Progenitor cell of endocrine pancreas (in vitro differentiated cells): ENCODE results near the gene C1QTNF4. TPM values are rescaled to one million over a fixed set of nuclear protein-coding genes. Genes with fewer than 3 reads are reported as not detected.

ENCODE experiments used
- DNase-seq: peaks from one replicate; pipeline ENCODE4 v3.0.0; 2021; ENCODE audit warnings: low spot score; ENCODE audit not compliant: unreplicated experiment
- H3K27ac Mint-ChIP-seq: 2 replicates; pipeline ENCODE4 v1.8.0; 2021; ENCODE audit warnings: mild to moderate bottlenecking, moderate library complexity, mixed read lengths
- H3K27me3 Mint-ChIP-seq: 2 replicates; pipeline ENCODE4 v1.8.0; 2021; ENCODE audit warnings: mixed read lengths
- H3K36me3 Mint-ChIP-seq: 2 replicates; pipeline ENCODE4 v1.8.0; 2022; ENCODE audit warnings: mixed read lengths; ENCODE audit not compliant: insufficient read depth
- H3K4me1 Mint-ChIP-seq: 2 replicates; pipeline ENCODE4 v1.8.0; 2021; ENCODE audit warnings: low read depth, mixed read lengths
- H3K4me3 Mint-ChIP-seq: 2 replicates; pipeline ENCODE4 v1.8.0; 2021; ENCODE audit warnings: low read depth, mild to moderate bottlenecking, moderate library complexity, mixed read lengths
- H3K9me3 Mint-ChIP-seq: 2 replicates; pipeline ENCODE4 v1.8.0; 2021; ENCODE audit warnings: low read depth, mixed read lengths
- CTCF ChIP-seq: fragments of 200-600 bp; sonication (generic); IDR thresholded peaks from one replicate; pipeline ENCODE4 v1.5.0; 2021; ENCODE audit warnings: antibody characterized with exemption, mild to moderate bottlenecking; ENCODE audit not compliant: unreplicated experiment
- total RNA-seq: library from RNA; stranded (reverse); gene quantifications from 2 replicates; pipeline ENCODE4 v1.2.1, GENCODE V29; 2021

The C1QTNF4 gene
- total RNA-seq, 1 donor from 2014 or later: 2.5 TPM

- H3K36me3 Mint-ChIP-seq: peaks cover 12% of the 10 kb centered on the region
- H3K4me1 Mint-ChIP-seq: peaks cover 7% of the 10 kb centered on the region
- TF ChIP-seq CTCF: no peak
- no peaks in the 10 kb centered on the region for H3K27me3 Mint-ChIP-seq
- DNase-seq: no peak
- H3K27ac Mint-ChIP-seq: no peak overlapping the region
- H3K9me3 Mint-ChIP-seq: no peaks in the 10 kb centered on the region
- no peak overlapping the region for H3K4me3 Mint-ChIP-seq
Measured at GRCh38 chr11:47583844-47584243, 10.4 kb downstream of the C1QTNF4 start.

- Mint-ChIP-seq H3K27me3 (no peaks in the 10 kb centered on the region), H3K4me3 (peak within 1 kb of the TSS; percentile 100), H3K9me3 (no peaks in the 10 kb centered on the region), H3K36me3 (peaks cover 19% of the 10 kb centered on the region), H3K4me1 (peaks cover 16% of the 10 kb centered on the region), H3K27ac (peak within 1 kb of the TSS; percentile 99)
- peak; percentile 81 for DNase-seq
- TF ChIP-seq CTCF: no peak
Measured at GRCh38 chr11:47578524-47579494, 15.4 kb downstream of the C1QTNF4 start, which contains the start of the genes KBTBD4 and NDUFS3. KBTBD4 (minus strand) TSS chr11:47578970; CDS start chr11:47578951, 19 bp downstream. NDUFS3 (plus strand) TSS chr11:47579074; CDS start chr11:47579092, 18 bp downstream.

DNA sequence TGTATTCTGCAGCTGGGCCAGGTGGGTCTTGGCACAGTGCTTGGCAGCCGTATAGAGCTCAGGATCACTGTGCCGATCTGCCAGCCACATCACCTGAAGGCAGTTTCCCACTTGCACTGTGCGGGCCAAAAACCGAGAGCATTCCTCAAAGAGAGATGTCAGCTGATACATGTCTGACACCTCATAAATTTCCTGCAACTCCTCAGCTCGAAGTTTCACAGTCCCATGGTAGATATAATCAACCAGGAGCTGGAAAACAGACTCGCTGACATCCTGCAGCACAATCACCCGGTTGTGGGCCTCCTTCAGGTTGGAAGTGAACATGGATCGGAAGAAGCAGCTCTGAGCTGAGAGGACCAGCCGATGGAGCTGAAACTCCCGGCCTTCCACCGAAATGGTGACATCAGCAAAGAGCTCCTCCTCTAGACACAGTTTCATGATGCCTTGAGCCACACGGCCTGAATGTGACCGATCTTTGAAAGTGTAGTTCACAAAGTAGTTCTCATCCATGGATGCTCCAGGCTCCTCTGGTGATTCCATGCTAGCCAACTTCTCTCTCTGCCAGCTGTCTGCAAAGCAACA, 16.7 kb downstream of the C1QTNF4 start:
- Mint-ChIP-seq H3K4me1 (peaks cover 16% of the 10 kb centered on the region), H3K27me3 (no peaks in the 10 kb centered on the region), H3K9me3 (no peaks in the 10 kb centered on the region), H3K27ac (peak overlapping the region; percentile 99), H3K4me3 (peak overlapping the region; percentile 100), H3K36me3 (peaks cover 20% of the 10 kb centered on the region)
- TF ChIP-seq CTCF: no peak
- DNase-seq: no peak

DNA sequence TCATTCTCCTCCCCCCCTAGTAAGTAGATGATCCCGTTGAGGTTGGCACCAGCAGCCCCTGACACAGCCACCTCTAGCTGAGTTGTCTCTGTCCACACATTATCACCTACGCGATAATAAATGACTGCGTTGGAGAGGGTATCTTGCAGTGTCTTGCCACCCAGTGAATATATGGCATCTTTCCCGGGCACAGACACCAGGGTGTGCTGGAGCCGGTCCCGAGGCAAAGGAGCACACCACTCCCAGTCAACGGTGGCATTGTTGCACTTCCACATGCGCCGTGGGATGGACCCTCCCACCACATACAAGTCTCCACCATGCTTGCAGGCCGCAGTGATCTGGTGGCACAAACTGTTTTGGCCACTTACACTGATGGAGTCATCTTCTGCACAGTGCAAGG, 20.9 kb downstream of the C1QTNF4 start:
- Mint-ChIP-seq H3K4me1 (peaks cover 5% of the 10 kb centered on the region), H3K36me3 (peaks cover 20% of the 10 kb centered on the region), H3K4me3 (no peak overlapping the region), H3K27ac (no peak overlapping the region), H3K27me3 (no peaks in the 10 kb centered on the region), H3K9me3 (no peaks in the 10 kb centered on the region)
- no peak for DNase-seq
- TF ChIP-seq CTCF: no peak

GRCh38 chr11:47572715-47573255, 21.4 kb downstream of the C1QTNF4 start:
- TF ChIP-seq CTCF: no peak
- peaks cover 20% of the 10 kb centered on the region for H3K36me3 Mint-ChIP-seq
- no peak overlapping the region for H3K27ac Mint-ChIP-seq
- H3K4me1 Mint-ChIP-seq: peaks cover under 1% of the 10 kb centered on the region
- DNase-seq: no peak
- no peak overlapping the region for H3K4me3 Mint-ChIP-seq
- no peaks in the 10 kb centered on the region for H3K9me3 Mint-ChIP-seq
- no peaks in the 10 kb centered on the region for H3K27me3 Mint-ChIP-seq
